K562 (cell line): ENCODE results near the gene ZFAND6. TPM values are rescaled to one million over a fixed set of nuclear protein-coding genes. Genes with fewer than 3 reads are reported as not detected.

Experiments used
- ATAC-seq: fragments of 200-7000 bp; cut with Tn5 transposase; 3 replicates; pipeline ENCODE4 v1.9.1; 2020; ENCODE audit warnings: moderate library complexity
- BruUV-seq: library from RNA; stranded (reverse); fragments of 400-500 nt; replicated peaks from 2 replicates; lab custom pipeline; 2021; lab: Mats Ljungman, UMichigan
- CTCF ChIA-PET: fragments of 300-600 bp; formaldehyde crosslinking; extraction: SDS; loops from one replicate; lab custom pipeline; 2021; ENCODE audit warnings: low intra/inter-chr PET ratio; lab: Yijun Ruan, JAX
- POLR2A ChIA-PET: fragments of 300-600, 350-650 bp; sonication (Branson Sonifier 250); formaldehyde crosslinking; extraction: SDS; loops from one replicate; lab custom pipeline; 2021; ENCODE audit warnings: antibody characterized with exemption, inconsistent platforms; lab: Yijun Ruan, JAX
- DNase-seq, 4 experiments: peaks; one replicate each; pipeline versions ENCODE4 v3.0.0 to v3.0.0-alpha.2; 2011 to 2018; ENCODE audit warnings: low spot score in 3 of 4, mixed read lengths in 3 of 4; ENCODE audit errors: extremely low read depth in 1 of 4
- FAIRE-seq: peaks from 2 replicates; lab custom pipeline; 2011; peaks lifted over from hg19 to GRCh38; lab: Jason Lieb, UNC
- H2AFZ ChIP-seq: 2 replicates; pipeline ENCODE4 v1.6.0; 2011; ENCODE audit warnings: low read depth, low read length, control low read depth, inconsistent platforms
- H3K27ac ChIP-seq: fragments of 200-600 bp; 3 replicates; pipeline ENCODE4 v1.8.0; 2011; ENCODE audit warnings: low read depth, mild to moderate bottlenecking, control low read depth, inconsistent platforms, low read length, moderate library complexity, mixed read lengths; ENCODE audit errors: extremely low read depth
- H3K27me3 ChIP-seq, 2 experiments: fragments of 300-600 bp in 1 of 2; 2 replicates in 1 of 2; 3 replicates in 1 of 2; pipeline versions ENCODE4 v1.6.0 to v1.8.0; 2011; ENCODE audit warnings: inconsistent platforms in 2 of 2, low read length in 2 of 2, mild to moderate bottlenecking in 1 of 2, mixed read lengths in 1 of 2, moderate library complexity in 1 of 2; ENCODE audit not compliant: control insufficient read depth in 2 of 2, insufficient read depth in 2 of 2
- H3K36me3 ChIP-seq: fragments of 300-600 bp; 3 replicates; pipeline ENCODE4 v1.8.0; 2011; ENCODE audit warnings: mild to moderate bottlenecking, low read length, inconsistent platforms; ENCODE audit not compliant: control insufficient read depth, insufficient read depth
- H3K4me1 ChIP-seq, 2 experiments: fragments of 200-600 bp in 1 of 2; replicated peaks in 1 of 2; 2 replicates in 1 of 2; 3 replicates in 1 of 2; pipeline versions ENCODE4 v1.5.1 to v1.8.0; 2011; ENCODE audit warnings: inconsistent platforms in 2 of 2, low read length in 2 of 2, mild to moderate bottlenecking in 1 of 2, mixed read lengths in 1 of 2, moderate library complexity in 1 of 2; ENCODE audit not compliant: control insufficient read depth in 2 of 2, insufficient read depth in 2 of 2
- H3K4me2 ChIP-seq: 2 replicates; pipeline ENCODE4 v1.6.1; 2011; ENCODE audit warnings: low read length, control low read depth, inconsistent platforms, mixed read lengths; ENCODE audit not compliant: insufficient read depth
- H3K4me3 ChIP-seq: fragments of 200-600 bp; sonication (generic), shearing (Covaris generic); 2 replicates; pipeline ENCODE4 v1.5.1; 2016; ENCODE audit warnings: control low read depth, inconsistent platforms
- H3K79me2 ChIP-seq: fragments of 200-600 bp; 3 replicates; pipeline ENCODE4 v1.8.0; 2011; ENCODE audit warnings: low read length, inconsistent platforms; ENCODE audit not compliant: control insufficient read depth, insufficient read depth
- H3K9ac ChIP-seq, 2 experiments: 2 replicates each; pipeline versions ENCODE4 v1.6.0 to v1.6.1; 2011; ENCODE audit warnings: low read depth in 2 of 2, low read length in 2 of 2, control low read depth in 1 of 2, inconsistent platforms in 1 of 2, mild to moderate bottlenecking in 1 of 2, mixed read lengths in 1 of 2; ENCODE audit not compliant: insufficient read depth in 1 of 2
- H3K9me1 ChIP-seq: one replicate; pipeline ENCODE4 v1.6.0; 2011; ENCODE audit warnings: inconsistent platforms, mild to moderate bottlenecking, low read length, moderate library complexity; ENCODE audit not compliant: control insufficient read depth, insufficient read depth
- H3K9me3 ChIP-seq: replicated peaks from 2 replicates; pipeline ENCODE4 v1.5.1; 2011; ENCODE audit warnings: low read depth, low read length, inconsistent platforms; ENCODE audit not compliant: control insufficient read depth, insufficient read depth
- H4K20me1 ChIP-seq: replicated peaks from 2 replicates; pipeline ENCODE4 v1.6.1; 2011; ENCODE audit warnings: low read length, inconsistent platforms, mixed read lengths; ENCODE audit not compliant: control insufficient read depth, insufficient read depth
- CBX2 ChIP-seq: fragments of 200-600 bp; sonication (generic); IDR thresholded peaks from one replicate; pipeline ENCODE4 v1.6.1; 2012; ENCODE audit warnings: mild to moderate bottlenecking, low read length, inconsistent platforms; ENCODE audit not compliant: insufficient read depth, poor library complexity, severe bottlenecking
- ZFX ChIP-seq: sonication (generic); formaldehyde crosslinking; IDR thresholded peaks from 2 replicates; pipeline ENCODE4 v1.8.0; 2022; ENCODE audit warnings: mild to moderate bottlenecking, missing genetic modification reagents, moderate library complexity
- WGBS: fragments of 100-300 bp; shearing (Covaris generic); methylation state at CpG from one replicate; pipeline ENCODE4 v1.1.6; 2016; ENCODE audit warnings: low coverage, mixed read lengths; ENCODE audit not compliant: insufficient coverage; ENCODE audit errors: missing lambda C conversion rate; 5-methylcytosine and 5-hydroxymethylcytosine counted together
- in situ Hi-C: fragments of 300-500 bp; cut with MboI; formaldehyde crosslinking; loops from 4 replicates; pipeline ENCODE4 v1.15.0; 2018; ENCODE audit warnings: inconsistent platforms, mixed read lengths
- intact Hi-C: fragments of 100-400 bp; cut with micrococcal nuclease; formaldehyde crosslinking; loops from 2 replicates; pipeline ENCODE4 v1.14.2; 2022
- polyA plus RNA-seq, 8 experiments: library from polyadenylated mRNA; depleted of rRNA in 4 of 8; stranded (reverse) in 5 of 8; unstranded in 3 of 8; fragments of >200 nt; fragmentation: Nextera tagmentation in 2 of 8; fragmentation: Illumina TruSeq in 1 of 8; extraction: Ambion mirVana in 2 of 8; extraction: Trizol in 1 of 8; gene quantifications; 2 replicates each; pipeline versions ENCODE4 v1.2.1 to v1.2.3, GENCODE V29; 2011 to 2014; ENCODE audit warnings: inconsistent platforms in 1 of 8, missing spikeins in 1 of 8
- total RNA-seq, 7 experiments: library from RNA; depleted of rRNA in 6 of 7; stranded (reverse); fragments of >200 nt in 6 of 7; fragmentation: Illumina TruSeq in 2 of 7; extraction: Trizol in 2 of 7; gene quantifications; 2 replicates each; pipeline versions ENCODE4 v1.2.1 to v1.2.3, GENCODE V29; 2011 to 2021; ENCODE audit warnings: low replicate concordance in 1 of 7
- TF ChIP-seq, protein P1 (sequence below), 2 experiments: fragments of 450-650 bp in 1 of 2; sonication (generic) in 1 of 2; formaldehyde crosslinking in 1 of 2; IDR thresholded peaks; 2 replicates each; pipeline versions ENCODE4 v1.7.1 to v1.9.0; 2016 to 2022; ENCODE audit warnings: inconsistent platforms in 1 of 2, mild to moderate bottlenecking in 1 of 2, missing genetic modification reagents in 1 of 2
- TF ChIP-seq, protein P2 (sequence below): sonication (generic); IDR thresholded peaks from 2 replicates; pipeline ENCODE4 v1.6.1; 2016

The ZFAND6 gene
- total and polyA plus RNA-seq, 9 of the 15 experiments (the other 6 are each of a cell fraction or from before 2014, with no cell fraction given), result 53.9 to 206 (median 88.9) TPM

DNA sequence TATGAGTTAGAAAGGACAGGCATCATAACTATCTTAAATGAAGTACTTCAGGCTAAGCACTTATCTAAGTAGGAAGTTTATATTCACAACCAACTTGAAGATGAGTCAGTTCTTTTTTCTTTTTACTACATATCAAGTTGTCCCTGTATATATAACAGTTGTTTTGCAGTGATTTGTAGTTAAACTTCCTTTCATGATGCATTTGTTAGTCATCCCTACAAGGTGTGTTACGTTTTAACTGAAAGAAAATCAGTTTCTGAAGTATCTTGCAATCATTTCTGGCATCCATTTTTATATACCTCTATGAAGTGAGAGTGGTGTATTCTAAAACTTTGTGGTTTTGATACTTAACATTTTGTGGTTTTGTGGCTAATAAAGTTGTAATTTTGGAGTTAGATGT is 46.1 kb downstream of the ZFAND6 start:
- H3K4me1 ChIP-seq, result peaks cover 0 to 8% of the 10 kb centered on the region in 2 experiments; a peak in 2 of 5 replicates
- no peak for ATAC-seq
- H3K4me3 ChIP-seq, result no peak overlapping the region
- H3K4me2 ChIP-seq, result no peak overlapping the region
- H3K9me3 ChIP-seq, result no peaks in the 10 kb centered on the region
- WGBS, result 38% methylated on average over 1 of the region's 1 CpG
- no peaks in the 10 kb centered on the region for H3K9me1 ChIP-seq
- H4K20me1 ChIP-seq, result no peaks in the 10 kb centered on the region
- intact Hi-C loops (no loop called here), in situ Hi-C loops (no loop called here)
- CTCF ChIA-PET, result interaction anchor here (0.6 kb wide), 1 partner anchor 36 kb away, joined by 3 read pairs; no protein-coding TSS in a partner anchor
- TF ChIP-seq CBX2 (no peak), ZFX (CRISPR knock-in tag) (no peak)
- TF ChIP-seq, protein P1, sequence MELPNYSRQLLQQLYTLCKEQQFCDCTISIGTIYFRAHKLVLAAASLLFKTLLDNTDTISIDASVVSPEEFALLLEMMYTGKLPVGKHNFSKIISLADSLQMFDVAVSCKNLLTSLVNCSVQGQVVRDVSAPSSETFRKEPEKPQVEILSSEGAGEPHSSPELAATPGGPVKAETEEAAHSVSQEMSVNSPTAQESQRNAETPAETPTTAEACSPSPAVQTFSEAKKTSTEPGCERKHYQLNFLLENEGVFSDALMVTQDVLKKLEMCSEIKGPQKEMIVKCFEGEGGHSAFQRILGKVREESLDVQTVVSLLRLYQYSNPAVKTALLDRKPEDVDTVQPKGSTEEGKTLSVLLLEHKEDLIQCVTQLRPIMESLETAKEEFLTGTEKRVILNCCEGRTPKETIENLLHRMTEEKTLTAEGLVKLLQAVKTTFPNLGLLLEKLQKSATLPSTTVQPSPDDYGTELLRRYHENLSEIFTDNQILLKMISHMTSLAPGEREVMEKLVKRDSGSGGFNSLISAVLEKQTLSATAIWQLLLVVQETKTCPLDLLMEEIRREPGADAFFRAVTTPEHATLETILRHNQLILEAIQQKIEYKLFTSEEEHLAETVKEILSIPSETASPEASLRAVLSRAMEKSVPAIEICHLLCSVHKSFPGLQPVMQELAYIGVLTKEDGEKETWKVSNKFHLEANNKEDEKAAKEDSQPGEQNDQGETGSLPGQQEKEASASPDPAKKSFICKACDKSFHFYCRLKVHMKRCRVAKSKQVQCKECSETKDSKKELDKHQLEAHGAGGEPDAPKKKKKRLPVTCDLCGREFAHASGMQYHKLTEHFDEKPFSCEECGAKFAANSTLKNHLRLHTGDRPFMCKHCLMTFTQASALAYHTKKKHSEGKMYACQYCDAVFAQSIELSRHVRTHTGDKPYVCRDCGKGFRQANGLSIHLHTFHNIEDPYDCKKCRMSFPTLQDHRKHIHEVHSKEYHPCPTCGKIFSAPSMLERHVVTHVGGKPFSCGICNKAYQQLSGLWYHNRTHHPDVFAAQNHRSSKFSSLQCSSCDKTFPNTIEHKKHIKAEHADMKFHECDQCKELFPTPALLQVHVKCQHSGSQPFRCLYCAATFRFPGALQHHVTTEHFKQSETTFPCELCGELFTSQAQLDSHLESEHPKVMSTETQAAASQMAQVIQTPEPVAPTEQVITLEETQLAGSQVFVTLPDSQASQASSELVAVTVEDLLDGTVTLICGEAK (IDR thresholded peaks at IDR 0.05), result peak; percentile 41; the same call in 1 of the 2 replicates
- TF ChIP-seq, protein P1 (CRISPR knock-in tag; IDR thresholded peaks at IDR 0.05), result no peak
- TF ChIP-seq, protein P2, sequence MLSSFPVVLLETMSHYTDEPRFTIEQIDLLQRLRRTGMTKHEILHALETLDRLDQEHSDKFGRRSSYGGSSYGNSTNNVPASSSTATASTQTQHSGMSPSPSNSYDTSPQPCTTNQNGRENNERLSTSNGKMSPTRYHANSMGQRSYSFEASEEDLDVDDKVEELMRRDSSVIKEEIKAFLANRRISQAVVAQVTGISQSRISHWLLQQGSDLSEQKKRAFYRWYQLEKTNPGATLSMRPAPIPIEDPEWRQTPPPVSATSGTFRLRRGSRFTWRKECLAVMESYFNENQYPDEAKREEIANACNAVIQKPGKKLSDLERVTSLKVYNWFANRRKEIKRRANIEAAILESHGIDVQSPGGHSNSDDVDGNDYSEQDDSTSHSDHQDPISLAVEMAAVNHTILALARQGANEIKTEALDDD, result peak; percentile 34; the same call in 1 of the 2 replicates
- no peak overlapping the region for H3K9ac ChIP-seq
- no peak overlapping the region for H3K27ac ChIP-seq
- no TSS peak for BruUV-seq
- no peak overlapping the region for H2AFZ ChIP-seq
- peaks cover 7% of the 10 kb centered on the region for H3K36me3 ChIP-seq
- POLR2A ChIA-PET, result no interaction called here
- H3K79me2 ChIP-seq, result peaks cover 66% of the 10 kb centered on the region
- peak; percentile 6 for FAIRE-seq
- DNase-seq, result no peak
- no peaks in the 10 kb centered on the region for H3K27me3 ChIP-seq
